ENCODE data around the gene PI16. TPM values are rescaled to one million over a fixed set of nuclear protein-coding genes. Genes with fewer than 3 reads are reported as not detected.

The PI16 gene
- total and polyA plus RNA-seq, 7 donors = 1.2 to 49.1 (median 3.1) TPM

GRCh38 chr6:36908747-36909146 lies 45.8 kb upstream of the PI16 start:
- Histone ChIP-seq H3K4me1 (peaks cover 18% of the 10 kb centered on the region), H3K9me3 (no peaks in the 10 kb centered on the region), H3K4me3 (no peak overlapping the region), H3K27me3 (ENCODE audit: insufficient read depth in 3 of 3, low read length in 2 of 3) (no peaks in the 10 kb centered on the region), H3K27ac (no peak overlapping the region), H3K36me3 (ENCODE audit: insufficient read depth in 1 of 2, low read depth in 1 of 2) (peaks cover 9 to 78% of the 10 kb centered on the region in 2 donors)
- no peak for TF ChIP-seq CTCF (IDR thresholded peaks at IDR 0.05)
- ATAC-seq (no peak), DNase-seq (no peak)
- WGBS, 3 donors = 70 to 81% (median 74%) methylated on average over 2 of the region's 2 CpGs
- intact Hi-C loops (cut with DNase I) = no loop called here

GRCh38 chr6:36912030-36912454 lies 42.5 kb upstream of the PI16 start:
- peaks cover 6 to 84% of the 10 kb centered on the region in 2 donors for H3K36me3 ChIP-seq (ENCODE audit: insufficient read depth in 1 of 2, low read depth in 1 of 2)
- no peak for TF ChIP-seq CTCF (IDR thresholded peaks at IDR 0.05)
- DNase-seq (no peak), ATAC-seq (no peak)
- intact Hi-C loops (cut with DNase I) = no loop called here
- WGBS, 3 donors = 78 to 87% (median 86%) methylated on average over 4 of the region's 4 CpGs
- no peak overlapping the region for H3K4me3 ChIP-seq
- no peak overlapping the region for H3K27ac ChIP-seq
- H3K27me3 ChIP-seq (ENCODE audit: insufficient read depth in 3 of 3, low read length in 2 of 3) = no peaks in the 10 kb centered on the region
- no peaks in the 10 kb centered on the region for H3K9me3 ChIP-seq
- peaks cover 11% of the 10 kb centered on the region for H3K4me1 ChIP-seq

GRCh38 chr6:36912586-36912985 lies 42.0 kb upstream of the PI16 start:
- 76 to 84% (median 83%) methylated on average over 8 of the region's 8 CpGs for WGBS, 3 donors
- Histone ChIP-seq H3K9me3 (no peaks in the 10 kb centered on the region), H3K36me3 (ENCODE audit: insufficient read depth in 1 of 2, low read depth in 1 of 2) (peaks cover 6 to 89% of the 10 kb centered on the region in 2 donors), H3K27me3 (ENCODE audit: insufficient read depth in 3 of 3, low read length in 2 of 3) (no peaks in the 10 kb centered on the region), H3K27ac (no peak overlapping the region), H3K4me1 (peaks cover 6% of the 10 kb centered on the region), H3K4me3 (no peak overlapping the region)
- ATAC-seq (no peak), DNase-seq (no peak)
- no peak for TF ChIP-seq CTCF (IDR thresholded peaks at IDR 0.05)
- intact Hi-C loops (cut with DNase I) = no loop called here

- H3K9me3 ChIP-seq = no peaks in the 10 kb centered on the region
- no peak for DNase-seq
- 89 to 99% (median 89%) methylated on average over 4 of the region's 4 CpGs for WGBS, 3 donors
- intact Hi-C loops (cut with DNase I) = no loop called here
- peaks cover under 1% of the 10 kb centered on the region for H3K4me1 ChIP-seq
- ATAC-seq = no peak
- peaks cover 6 to 94% of the 10 kb centered on the region in 2 donors for H3K36me3 ChIP-seq (ENCODE audit: insufficient read depth in 1 of 2, low read depth in 1 of 2)
- H3K4me3 ChIP-seq = no peak overlapping the region
- no peaks in the 10 kb centered on the region for H3K27me3 ChIP-seq (ENCODE audit: insufficient read depth in 3 of 3, low read length in 2 of 3)
- TF ChIP-seq CTCF (IDR thresholded peaks at IDR 0.05) = no peak
- H3K27ac ChIP-seq = no peak overlapping the region
These were observed 41.5 kb upstream of the PI16 start for GRCh38 chr6:36913082-36913481.

- DNase-seq (no peak), ATAC-seq (peak; percentile 71 to 77 (median 76))
- Histone ChIP-seq H3K36me3 (ENCODE audit: insufficient read depth in 1 of 2, low read depth in 1 of 2) (peaks cover 8 to 96% of the 10 kb centered on the region in 2 donors), H3K27ac (no peak overlapping the region), H3K4me1 (peaks cover 10% of the 10 kb centered on the region), H3K9me3 (no peaks in the 10 kb centered on the region), H3K4me3 (no peak overlapping the region), H3K27me3 (ENCODE audit: insufficient read depth in 3 of 3, low read length in 2 of 3) (no peaks in the 10 kb centered on the region)
- intact Hi-C loops (cut with DNase I) = no loop called here
- peak; percentile 24 for TF ChIP-seq CTCF (IDR thresholded peaks at IDR 0.05)
- 69 to 76% (median 71%) methylated on average over 10 of the region's 10 CpGs for WGBS, 3 donors
These were observed 40.2 kb upstream of the PI16 start for GRCh38 chr6:36914227-36914794.

All from psoas muscle (tissue), 8 donors.